HepG2 (cell line): Measurements from ENCODE around the gene UBE2M. TPM values are rescaled to one million over a fixed set of nuclear protein-coding genes. Genes with fewer than 3 reads are reported as not detected.

Experiments
- HMGXB3 ChIP-seq: sonication (generic); formaldehyde crosslinking; IDR thresholded peaks from 2 replicates; pipeline ENCODE4 v1.4.0; 2020; ENCODE audit warnings: missing genetic modification reagents, borderline replicate concordance
- MAF1 ChIP-seq: sonication (generic); formaldehyde crosslinking; IDR thresholded peaks from 2 replicates; pipeline ENCODE4 v1.5.0; 2020; ENCODE audit warnings: missing genetic modification reagents, borderline replicate concordance
- NFKBIZ ChIP-seq: IDR thresholded peaks from 2 replicates; pipeline ENCODE4 v1.6.1; 2018; ENCODE audit warnings: missing genetic modification reagents, missing compliant biosample characterization
- POLR2AphosphoS2 ChIP-seq: IDR thresholded peaks from 2 replicates; pipeline ENCODE4 v1.6.1; 2011; ENCODE audit warnings: low read depth, low read length, improper control_type of control experiment
- REST ChIP-seq, 2 experiments: IDR thresholded peaks; 2 replicates each; pipeline ENCODE4 v1.6.1; 2011 to 2012; ENCODE audit warnings: low read length in 2 of 2, borderline replicate concordance in 1 of 2, low read depth in 1 of 2, mild to moderate bottlenecking in 1 of 2, moderate library complexity in 1 of 2
- RXRA ChIP-seq: sonication (generic); formaldehyde crosslinking; IDR thresholded peaks from 2 replicates; pipeline ENCODE4 v1.5.1; 2020; ENCODE audit warnings: missing genetic modification reagents
- SKI ChIP-seq: fragments of 450-650 bp; IDR thresholded peaks from one replicate; pipeline ENCODE4 v1.6.1; 2018; ENCODE audit warnings: mild to moderate bottlenecking; ENCODE audit not compliant: partially characterized antibody
- TCF7 ChIP-seq: sonication (generic); IDR thresholded peaks from 2 replicates; pipeline ENCODE4 v1.6.1; 2016; ENCODE audit warnings: antibody characterized with exemption, low read depth
- TIGD3 ChIP-seq: sonication (generic); formaldehyde crosslinking; IDR thresholded peaks from 2 replicates; pipeline ENCODE4 v1.5.1; 2020; ENCODE audit warnings: mild to moderate bottlenecking, missing genetic modification reagents, borderline replicate concordance
- ZBTB8A ChIP-seq: sonication (generic); formaldehyde crosslinking; IDR thresholded peaks from 2 replicates; pipeline ENCODE4 v1.4.0; 2020; ENCODE audit warnings: mild to moderate bottlenecking, low read depth, missing genetic modification reagents, borderline replicate concordance
- ZFY ChIP-seq: sonication (generic); formaldehyde crosslinking; IDR thresholded peaks from 2 replicates; pipeline ENCODE4 v1.4.0; 2020; ENCODE audit warnings: missing genetic modification reagents
- ZNF136 ChIP-seq: sonication (generic); formaldehyde crosslinking; IDR thresholded peaks from 2 replicates; pipeline ENCODE4 v1.8.1; 2022; ENCODE audit warnings: low read depth, mild to moderate bottlenecking, moderate library complexity, missing genetic modification reagents
- ZNF160 ChIP-seq: sonication (generic); formaldehyde crosslinking; IDR thresholded peaks from 2 replicates; pipeline ENCODE4 v1.8.0; 2022; ENCODE audit warnings: mild to moderate bottlenecking, inconsistent platforms, missing genetic modification reagents
- ZNF205 ChIP-seq: IDR thresholded peaks from 2 replicates; pipeline ENCODE4 v1.6.1; 2018; ENCODE audit warnings: missing biosample characterization, missing genetic modification reagents
- ZNF382 ChIP-seq: sonication (generic); formaldehyde crosslinking; IDR thresholded peaks from 2 replicates; pipeline ENCODE4 v1.5.0; 2020; ENCODE audit warnings: missing genetic modification reagents, mild to moderate bottlenecking, borderline replicate concordance
- ZNF558 ChIP-seq: sonication (generic); formaldehyde crosslinking; IDR thresholded peaks from 2 replicates; pipeline ENCODE4 v1.9.0; 2022; ENCODE audit warnings: mild to moderate bottlenecking, missing genetic modification reagents, borderline replicate concordance
- ZNF7 ChIP-seq: IDR thresholded peaks from 2 replicates; pipeline ENCODE4 v1.6.1; 2016; ENCODE audit warnings: missing biosample characterization, missing genetic modification reagents
- ZNF720 ChIP-seq: sonication (generic); formaldehyde crosslinking; IDR thresholded peaks from 2 replicates; pipeline ENCODE4 v1.4.0; 2020; ENCODE audit warnings: missing genetic modification reagents
- ZSCAN31 ChIP-seq: sonication (generic); formaldehyde crosslinking; IDR thresholded peaks from 2 replicates; pipeline ENCODE4 v1.5.0; 2020; ENCODE audit warnings: low read depth, mild to moderate bottlenecking, missing genetic modification reagents
- polyA plus RNA-seq, 8 experiments: library from polyadenylated mRNA; depleted of rRNA in 3 of 8; stranded (reverse) in 7 of 8; unstranded in 1 of 8; fragments of >200 nt; fragmentation: Illumina TruSeq in 4 of 8; extraction: Trizol in 4 of 8; gene quantifications; 2 replicates each; pipeline versions ENCODE4 v1.2.1 to v1.2.3, GENCODE V29; 2011 to 2016; ENCODE audit warnings: low read depth in 4 of 8, missing spikeins in 1 of 8, mixed read lengths in 1 of 8; ENCODE audit not compliant: insufficient read depth in 1 of 8
- total RNA-seq, 5 experiments: library from RNA; depleted of rRNA; stranded (reverse); fragments of >200 nt; fragmentation: Illumina TruSeq; extraction: Trizol; gene quantifications; 2 replicates each; pipeline ENCODE4 v1.2.3, GENCODE V29; 2016; ENCODE audit warnings: low read depth in 1 of 5

UBE2M gene
- total and polyA plus RNA-seq, 2 of the 13 experiments (the other 11 are each of a cell fraction or from before 2014, with no cell fraction given), result 36.2 to 50.3 TPM

- TF ChIP-seq ZNF160, result 0 out of 2 replicates have a peak, but pooled peaks have one; percentile 64
- no peak for TF ChIP-seq TIGD3 (CRISPR knock-in tag)
- no peak for TF ChIP-seq ZNF7 (CRISPR knock-in tag)
- peak; percentile 37; the same call in 1 of the 2 replicates for TF ChIP-seq ZFY
- no peak for TF ChIP-seq ZNF382 (CRISPR knock-in tag)
- peak; percentile 17; the same call in 1 of the 2 replicates for TF ChIP-seq TCF7
- no peak for TF ChIP-seq ZNF205
- TF ChIP-seq NFKBIZ (CRISPR knock-in tag), result no peak
- TF ChIP-seq SKI, result no peak
- no peak for TF ChIP-seq ZNF136 (CRISPR knock-in tag)
- TF ChIP-seq ZBTB8A (CRISPR knock-in tag), result no peak
- TF ChIP-seq HMGXB3 (CRISPR knock-in tag), result no peak
- TF ChIP-seq ZSCAN31 (CRISPR knock-in tag), result no peak
- TF ChIP-seq ZNF720 (CRISPR knock-in tag), result no peak
- 0 out of 2 replicates have a peak, but pooled peaks have one; percentile 21 for TF ChIP-seq RXRA (CRISPR knock-in tag)
- TF ChIP-seq ZNF558, result peak; percentile 71; the same call in 1 of the 2 replicates
- TF ChIP-seq POLR2AphosphoS2, result no peak
- TF ChIP-seq MAF1, result no peak
- TF ChIP-seq REST (IDR thresholded peaks at IDR 0.05; ENCODE audit: borderline replicate concordance in 1 of 2, low read depth in 1 of 2, low read length in 2 of 2), result no peak
Measured at GRCh38 chr19:58538257-58539168, 19.9 kb downstream of the UBE2M start (continued).
